GM18868 (cell line): Measurements from ENCODE around the gene SPNS2.

Experiments used
- ATAC-seq: cut with Tn5 transposase; IDR thresholded peaks from one replicate; pipeline ENCODE4 v1.9.1; 2021; ENCODE audit warnings: mild to moderate bottlenecking, moderate library complexity; ENCODE audit not compliant: unreplicated experiment

Gene SPNS2

DNA sequence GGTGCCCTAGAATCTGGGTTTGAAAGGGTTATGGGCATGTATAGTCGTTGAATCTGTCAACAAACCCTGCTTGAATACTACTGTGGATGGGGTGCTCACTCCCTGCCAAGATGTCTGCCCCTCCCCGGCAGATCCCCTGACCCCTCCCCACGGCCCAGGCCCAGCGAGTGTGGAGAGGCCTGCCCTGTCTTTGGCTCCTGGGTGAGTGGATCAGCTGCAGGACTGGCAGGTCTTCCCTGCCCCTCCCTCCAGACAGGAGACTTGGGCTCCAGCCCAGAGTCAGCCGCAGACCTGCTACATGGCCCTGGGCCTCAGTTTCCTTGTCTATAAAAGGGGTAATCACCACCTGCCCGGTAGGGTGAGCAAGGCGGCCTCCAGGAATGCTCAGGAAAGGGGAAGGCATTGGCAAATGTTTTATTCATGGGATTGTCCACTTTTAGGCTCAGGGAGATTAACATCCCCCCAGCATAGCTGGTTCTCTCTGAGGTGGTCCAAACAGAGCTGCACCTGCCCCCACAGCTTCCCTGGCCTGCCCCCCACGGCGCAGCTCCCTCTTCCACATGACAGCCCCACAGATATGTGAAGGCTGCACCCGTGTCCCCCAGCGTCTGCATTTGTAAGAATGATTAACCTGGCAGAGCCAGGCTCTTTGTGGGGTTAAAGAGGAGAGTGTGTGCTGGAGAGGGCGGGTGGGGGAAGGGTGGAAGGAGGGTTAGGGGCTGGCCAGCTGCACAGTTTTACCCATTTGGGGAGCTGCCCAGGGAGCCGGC lies 18.5 kb upstream of the SPNS2 start:
- no peak for ATAC-seq

GRCh38 chr17:4480929-4481898 lies 17.5 kb upstream of the SPNS2 start:
- no peak for ATAC-seq

DNA sequence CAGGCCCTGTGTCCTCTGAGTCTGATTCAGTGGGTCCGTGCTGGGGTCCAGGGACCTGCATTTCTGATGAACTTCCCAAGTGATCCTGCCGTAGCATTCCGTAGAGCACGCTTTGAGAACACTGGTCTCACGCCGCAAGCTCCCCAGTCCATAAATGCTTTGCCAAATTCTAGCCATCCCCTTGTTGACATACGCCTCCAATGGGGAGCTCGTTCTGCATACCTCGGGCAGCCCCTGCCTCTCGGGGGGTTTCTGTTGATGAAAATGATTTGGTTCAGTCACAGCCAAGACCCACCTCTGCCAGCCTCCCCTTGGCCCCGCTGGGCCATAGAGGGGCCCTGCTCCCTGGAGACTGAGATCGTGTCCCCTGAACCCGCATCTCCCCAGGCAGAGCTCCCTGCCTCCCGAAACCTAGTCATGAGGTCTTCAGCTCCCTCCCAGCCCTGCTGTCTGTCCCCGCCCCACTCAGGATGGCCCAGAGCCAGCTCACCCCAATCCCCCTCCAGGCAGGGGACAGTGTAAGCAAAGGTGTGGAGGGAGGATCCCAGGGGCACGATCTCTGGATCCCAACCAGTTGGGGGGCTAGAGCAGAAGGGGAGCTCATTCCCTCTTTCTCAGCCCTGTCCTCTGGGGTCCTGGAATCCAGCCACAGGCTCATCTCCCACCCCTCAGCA lies 16.2 kb upstream of the SPNS2 start:
- no peak for ATAC-seq

DNA sequence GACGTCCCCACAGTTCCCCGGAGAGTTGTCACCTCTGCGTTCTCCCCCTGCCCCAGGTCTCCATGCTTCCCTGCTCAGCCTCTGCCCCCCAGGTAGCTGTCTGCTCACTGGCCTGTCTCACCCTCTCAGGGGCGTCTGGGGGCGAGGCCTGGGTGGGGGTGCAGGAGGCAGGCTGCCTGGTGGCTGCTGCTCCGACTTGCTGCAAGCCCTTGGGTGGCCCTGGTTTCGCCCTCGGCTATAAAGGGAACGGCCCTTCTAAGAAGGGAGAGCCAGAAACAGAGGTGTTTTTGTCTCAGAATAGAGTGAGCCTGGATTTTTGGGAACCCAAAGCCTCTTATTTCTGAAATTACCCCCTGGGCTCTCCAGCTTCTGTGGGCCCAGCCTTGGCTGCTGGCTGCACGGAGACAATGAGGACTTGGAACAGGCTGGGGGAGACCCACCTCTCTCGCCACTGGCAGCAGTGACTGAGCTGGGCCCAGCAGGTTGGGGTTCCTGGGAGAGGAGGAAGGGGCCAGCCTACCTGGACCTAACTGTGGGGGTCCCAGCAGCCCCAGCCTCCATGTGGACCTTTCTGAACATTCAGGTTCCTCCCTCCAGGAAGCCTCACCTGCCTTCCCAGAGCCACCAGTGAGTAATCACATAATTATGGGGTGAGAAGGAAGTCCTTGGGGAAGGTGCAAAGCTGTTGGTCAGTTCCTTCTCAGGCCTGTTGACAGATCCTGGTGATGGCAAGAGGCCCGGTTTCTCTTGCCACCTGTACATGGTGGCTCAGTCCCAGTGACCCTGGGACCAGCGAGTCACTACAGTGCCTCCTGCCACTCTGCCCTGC lies 15.5 kb upstream of the SPNS2 start:
- no peak for ATAC-seq

DNA sequence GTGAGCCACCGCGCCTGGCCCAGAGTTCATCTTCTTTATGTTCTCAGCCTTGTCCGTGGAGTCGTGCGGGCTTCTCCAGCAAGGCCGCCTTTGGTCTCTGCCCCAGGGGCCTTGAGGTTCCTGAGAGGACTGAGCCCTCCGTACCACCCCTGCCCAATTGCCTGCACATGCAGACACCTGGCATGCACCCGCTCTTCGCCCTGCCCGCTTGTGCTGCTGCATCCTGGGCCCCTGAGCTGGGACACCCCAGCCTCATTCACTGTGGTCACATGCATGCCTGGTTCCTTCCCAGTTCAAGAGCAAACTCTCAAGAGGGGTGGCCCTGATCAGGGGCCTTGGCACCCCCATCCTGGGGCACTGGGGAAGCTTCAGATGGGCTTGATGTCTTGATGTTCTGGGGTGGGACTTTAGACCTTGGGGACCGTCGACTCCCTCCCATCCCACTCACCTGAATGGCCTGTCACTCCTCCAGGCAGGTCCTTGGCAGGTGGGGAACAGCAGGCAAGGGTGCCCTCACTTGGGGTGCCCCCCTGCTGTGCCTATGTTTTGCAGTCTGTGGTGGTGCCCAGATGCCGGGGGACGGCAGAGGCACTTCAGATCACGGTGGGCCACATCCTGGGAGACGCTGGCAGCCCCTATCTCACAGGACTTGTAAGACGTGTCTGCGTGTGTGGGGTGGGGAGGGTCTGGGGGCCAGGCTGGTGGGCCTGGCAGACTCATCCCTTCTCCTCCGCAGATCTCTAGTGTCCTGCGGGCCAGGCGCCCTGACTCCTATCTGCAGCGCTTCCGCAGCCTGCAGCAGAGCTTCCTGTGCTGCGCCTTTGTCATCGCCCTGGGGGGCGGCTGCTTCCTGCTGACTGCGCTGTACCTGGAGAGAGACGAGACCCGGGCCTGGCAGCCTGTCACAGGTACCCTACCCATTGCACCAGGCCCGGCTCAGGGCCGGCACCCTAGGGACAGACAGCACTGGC lies 12.7 kb upstream of the SPNS2 start:
- ATAC-seq, result no peak

GRCh38 chr17:4487296-4487695 lies 11.4 kb upstream of the SPNS2 start:
- ATAC-seq, result no peak

DNA sequence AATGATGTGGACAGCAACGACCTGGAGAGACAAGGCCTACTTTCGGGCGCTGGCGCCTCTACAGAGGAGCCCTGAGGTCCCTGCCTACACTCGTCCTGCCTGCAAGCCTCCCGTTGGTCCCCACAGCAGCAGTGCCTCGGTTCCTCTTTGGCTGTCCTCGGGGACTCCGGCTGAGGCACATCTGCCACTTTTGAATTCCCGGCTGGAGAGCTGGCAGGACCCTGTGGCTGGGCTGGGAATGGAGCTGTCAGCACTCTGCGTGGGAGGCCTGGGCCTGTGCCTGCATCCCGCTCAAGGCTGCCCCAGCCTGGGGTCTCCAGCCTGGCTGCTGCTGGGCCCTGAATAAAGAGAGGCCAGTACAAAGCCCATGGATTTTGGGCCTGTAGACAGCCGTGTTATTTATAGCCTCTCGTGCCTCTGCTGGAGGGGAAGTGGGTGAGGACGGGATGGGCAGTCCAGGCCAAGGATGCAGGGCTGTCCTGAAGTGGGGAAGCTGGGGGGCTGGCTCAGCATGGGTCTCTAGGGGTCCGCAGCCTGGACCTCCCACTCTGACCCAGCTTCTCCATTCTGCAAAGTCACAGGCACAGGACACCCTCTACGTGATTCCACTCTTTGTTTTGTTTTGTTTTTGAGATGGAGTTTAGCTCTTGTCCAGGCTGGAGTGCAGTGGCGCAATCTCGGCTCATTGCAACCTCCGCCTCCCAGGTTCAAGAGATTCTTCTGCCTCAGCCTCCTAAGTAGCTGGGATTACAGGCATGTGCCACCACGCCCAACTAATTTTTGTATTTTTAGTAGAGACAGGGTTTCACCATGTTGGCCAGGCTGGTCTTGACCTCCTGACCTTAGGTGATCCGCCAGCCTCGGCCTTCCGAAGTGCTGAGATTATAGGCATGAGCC lies 10.6 kb upstream of the SPNS2 start:
- ATAC-seq, result no peak

GRCh38 chr17:4488989-4489595 lies 9.6 kb upstream of the SPNS2 start:
- no peak for ATAC-seq

GRCh38 chr17:4490109-4490591 lies 8.5 kb upstream of the SPNS2 start:
- ATAC-seq, result no peak

DNA sequence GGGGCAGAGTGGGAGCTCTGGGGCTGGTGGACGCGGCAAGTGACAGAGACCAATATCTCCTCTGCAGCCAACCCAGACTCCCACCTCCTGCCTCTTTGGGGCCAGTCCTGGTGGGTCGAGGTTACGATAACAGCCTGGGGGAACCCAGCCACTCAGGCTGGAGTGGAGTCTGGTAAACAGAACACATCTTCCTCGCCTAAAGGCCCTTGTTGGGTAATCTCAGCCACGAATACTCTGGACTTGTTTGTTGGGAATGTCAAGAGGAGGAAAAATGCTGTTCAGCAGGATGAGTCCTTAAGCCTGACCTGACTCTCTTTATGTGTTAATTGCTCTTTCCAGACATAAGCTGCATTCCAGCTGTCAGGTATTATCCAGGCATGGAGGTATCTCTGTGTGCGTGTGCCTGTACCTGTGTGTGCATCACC lies 8.0 kb upstream of the SPNS2 start:
- no peak for ATAC-seq

DNA sequence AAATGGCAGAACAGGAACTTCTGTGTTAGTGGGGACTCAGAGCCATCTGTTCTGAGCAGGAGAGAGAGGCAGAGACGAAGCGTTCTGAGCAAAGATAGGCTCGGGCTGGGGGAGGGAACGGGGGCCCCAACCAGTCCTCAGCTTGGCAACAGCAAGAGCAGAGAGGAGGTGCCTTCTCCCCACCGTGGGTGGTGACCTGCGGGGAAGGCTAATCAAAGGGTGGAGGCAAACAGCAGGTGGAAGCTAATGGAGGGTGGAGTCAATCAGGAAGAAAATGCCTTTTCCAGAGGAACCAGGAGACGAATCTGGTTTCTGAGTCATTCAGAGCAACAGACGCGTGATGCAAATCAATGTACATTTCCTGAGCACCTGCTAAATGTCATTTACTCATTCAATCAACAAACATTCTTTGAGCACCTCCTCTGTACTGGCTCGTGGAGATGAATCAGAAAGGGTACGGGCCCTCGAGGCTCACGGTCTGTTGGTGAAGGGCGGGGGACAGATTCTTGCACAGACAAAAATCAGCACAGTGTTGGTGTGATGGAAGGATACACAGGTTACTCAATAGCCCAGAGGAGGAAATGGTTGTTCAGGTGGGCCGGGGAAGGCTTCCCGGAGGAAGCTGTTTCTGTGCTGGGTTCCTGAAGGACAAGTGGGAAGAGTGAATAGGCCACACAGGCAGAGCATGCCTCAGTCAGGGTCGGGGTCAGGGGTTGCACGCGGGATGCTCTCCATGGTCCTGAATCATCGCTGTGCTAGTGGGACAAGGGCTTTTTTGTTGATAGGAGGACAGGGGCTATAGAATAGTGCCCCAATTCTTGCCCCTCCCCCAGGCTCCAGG lies 5.7 kb upstream of the SPNS2 start:
- no peak for ATAC-seq

DNA sequence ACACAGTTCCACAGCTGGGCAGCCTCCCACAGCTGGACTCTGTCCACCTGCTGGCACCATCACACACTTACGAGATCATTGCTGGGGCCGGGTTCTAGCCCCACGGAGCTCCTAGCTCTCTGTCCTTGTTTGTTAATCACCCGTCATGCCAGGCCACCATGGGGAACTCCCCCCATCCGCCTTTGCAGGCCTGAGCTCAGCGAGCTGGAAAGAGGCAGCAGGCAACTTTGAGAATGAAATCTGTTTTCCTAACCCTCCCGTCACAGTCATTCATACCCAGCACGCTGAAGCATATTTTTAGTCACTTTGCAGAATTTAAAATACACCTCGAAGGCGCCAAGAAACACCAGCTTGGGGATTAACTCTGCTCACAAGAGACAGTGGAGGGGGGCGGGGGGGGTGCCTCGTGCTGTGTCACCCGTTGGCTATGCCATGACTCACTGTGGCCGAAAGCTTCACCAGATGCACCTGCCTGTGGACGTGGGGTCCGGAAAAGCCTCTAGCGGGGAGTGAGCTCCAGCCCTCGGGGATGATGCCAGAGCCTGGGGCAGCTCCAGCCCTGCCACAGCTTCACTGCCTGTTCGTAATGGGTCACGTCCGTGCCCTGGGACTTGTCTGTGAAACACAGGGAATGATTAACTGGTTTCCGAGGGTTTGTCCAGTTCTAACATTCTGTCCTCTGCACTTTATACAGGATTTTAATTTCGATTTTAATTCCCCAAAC lies 1.4 kb upstream of the SPNS2 start:
- ATAC-seq, result no peak

GRCh38 chr17:4499431-4500190 lies 930 bp downstream of the SPNS2 start:
- ATAC-seq, result no peak

GRCh38 chr17:4500191-4500571 lies 1.5 kb downstream of the SPNS2 start:
- ATAC-seq, result no peak

DNA sequence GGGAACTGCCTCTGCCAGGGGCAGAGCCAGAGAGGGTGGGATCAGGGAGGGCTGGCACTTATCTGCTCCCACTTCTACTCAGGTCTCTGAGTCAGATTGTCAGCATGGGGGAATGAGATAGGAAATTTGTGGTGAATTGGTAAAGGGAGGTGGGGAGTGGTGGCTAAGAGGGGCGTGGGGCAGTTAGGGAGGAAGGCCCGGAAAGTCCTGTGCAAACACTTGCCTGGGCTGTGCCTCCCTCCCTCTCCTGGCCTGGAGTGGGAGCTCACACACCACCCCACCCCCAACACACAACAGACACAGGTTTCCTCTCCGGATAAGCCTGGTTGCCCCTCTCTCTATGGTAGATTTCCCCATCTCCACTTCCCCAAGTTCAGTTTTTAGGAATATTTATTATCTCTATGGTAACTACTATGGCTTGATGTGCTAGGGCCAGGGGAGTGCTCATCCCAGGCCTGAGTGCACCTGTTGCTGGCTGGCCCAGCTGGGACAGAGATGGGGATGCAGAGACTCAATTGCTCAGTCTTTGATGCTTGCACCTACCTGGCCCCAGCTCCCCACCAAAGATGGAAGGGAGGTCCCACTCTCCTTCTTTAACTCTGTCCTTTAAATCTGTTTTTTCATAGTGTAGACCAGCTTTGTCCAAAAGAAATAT lies 2.7 kb downstream of the SPNS2 start:
- no peak for ATAC-seq
